ENCODE measurements around the gene MUC4. TPM values are rescaled to one million over a fixed set of nuclear protein-coding genes. Genes with fewer than 3 reads are reported as not detected.
"Not testable (repeated sequence)": the region's sequence is repeated elsewhere in the genome, so short reads cannot be mapped to it uniquely, and the experiment has no call there.

The MUC4 gene
- total RNA-seq, 1 donor from 2014 or later: not detected

GRCh38 chr3:195717852-195718476 is 93.8 kb downstream of the MUC4 start:
- H3K4me1 ChIP-seq: no peaks in the 10 kb centered on the region
- intact Hi-C loops (cut with DNase I): no loop called here
- no peak overlapping the region for H3K4me3 ChIP-seq
- H3K27ac ChIP-seq: no peak overlapping the region
- H3K36me3 ChIP-seq: peaks cover 10 to 19% of the 10 kb centered on the region in 2 donors
- no peaks in the 10 kb centered on the region for H3K9me3 ChIP-seq
- TF ChIP-seq, protein P1, sequence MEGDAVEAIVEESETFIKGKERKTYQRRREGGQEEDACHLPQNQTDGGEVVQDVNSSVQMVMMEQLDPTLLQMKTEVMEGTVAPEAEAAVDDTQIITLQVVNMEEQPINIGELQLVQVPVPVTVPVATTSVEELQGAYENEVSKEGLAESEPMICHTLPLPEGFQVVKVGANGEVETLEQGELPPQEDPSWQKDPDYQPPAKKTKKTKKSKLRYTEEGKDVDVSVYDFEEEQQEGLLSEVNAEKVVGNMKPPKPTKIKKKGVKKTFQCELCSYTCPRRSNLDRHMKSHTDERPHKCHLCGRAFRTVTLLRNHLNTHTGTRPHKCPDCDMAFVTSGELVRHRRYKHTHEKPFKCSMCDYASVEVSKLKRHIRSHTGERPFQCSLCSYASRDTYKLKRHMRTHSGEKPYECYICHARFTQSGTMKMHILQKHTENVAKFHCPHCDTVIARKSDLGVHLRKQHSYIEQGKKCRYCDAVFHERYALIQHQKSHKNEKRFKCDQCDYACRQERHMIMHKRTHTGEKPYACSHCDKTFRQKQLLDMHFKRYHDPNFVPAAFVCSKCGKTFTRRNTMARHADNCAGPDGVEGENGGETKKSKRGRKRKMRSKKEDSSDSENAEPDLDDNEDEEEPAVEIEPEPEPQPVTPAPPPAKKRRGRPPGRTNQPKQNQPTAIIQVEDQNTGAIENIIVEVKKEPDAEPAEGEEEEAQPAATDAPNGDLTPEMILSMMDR (IDR thresholded peaks at IDR 0.05): no peak
- DNase-seq (ENCODE audit: low spot score in 2 of 2): no peak
- H3K27me3 ChIP-seq: no peaks in the 10 kb centered on the region

GRCh38 chr3:195717416-195717815 is 94.3 kb downstream of the MUC4 start:
- TF ChIP-seq, protein P1 (IDR thresholded peaks at IDR 0.05): no peak
- no peak for DNase-seq (ENCODE audit: low spot score in 2 of 2)
- Histone ChIP-seq H3K4me3 (no peak overlapping the region), H3K27ac (no peak overlapping the region), H3K9me3 (no peaks in the 10 kb centered on the region), H3K4me1 (no peaks in the 10 kb centered on the region), H3K36me3 (peaks cover 10 to 19% of the 10 kb centered on the region in 2 donors), H3K27me3 (no peaks in the 10 kb centered on the region)
- intact Hi-C loops (cut with DNase I): no loop called here

GRCh38 chr3:195715583-195716266 is 96.0 kb downstream of the MUC4 start:
- Histone ChIP-seq H3K27me3 (no peaks in the 10 kb centered on the region), H3K27ac (no peak overlapping the region), H3K4me1 (no peaks in the 10 kb centered on the region), H3K36me3 (peaks cover 20 to 34% of the 10 kb centered on the region in 2 donors), H3K4me3 (no peak overlapping the region), H3K9me3 (no peaks in the 10 kb centered on the region)
- TF ChIP-seq, protein P1 (IDR thresholded peaks at IDR 0.05): no peak
- intact Hi-C loops (cut with DNase I): no loop called here
- DNase-seq (ENCODE audit: low spot score in 2 of 2): no peak

GRCh38 chr3:195715134-195715533 is 96.6 kb downstream of the MUC4 start:
- DNase-seq (ENCODE audit: low spot score in 2 of 2): no peak
- Histone ChIP-seq H3K9me3 (no peaks in the 10 kb centered on the region), H3K27me3 (no peaks in the 10 kb centered on the region), H3K27ac (no peak overlapping the region), H3K4me3 (no peak overlapping the region), H3K36me3 (peaks cover 20 to 39% of the 10 kb centered on the region in 2 donors), H3K4me1 (no peaks in the 10 kb centered on the region)
- intact Hi-C loops (cut with DNase I): no loop called here
- TF ChIP-seq, protein P1 (IDR thresholded peaks at IDR 0.05): no peak

- TF ChIP-seq, protein P1 (IDR thresholded peaks at IDR 0.05): no peak
- DNase-seq (ENCODE audit: low spot score in 2 of 2): no peak
- H3K27ac ChIP-seq: no peak overlapping the region
- intact Hi-C loops (cut with DNase I): no loop called here
- H3K4me1 ChIP-seq: no peaks in the 10 kb centered on the region
- H3K4me3 ChIP-seq: no peak overlapping the region
- H3K36me3 ChIP-seq: peaks cover 25 to 45% of the 10 kb centered on the region in 2 donors
- no peaks in the 10 kb centered on the region for H3K27me3 ChIP-seq
- H3K9me3 ChIP-seq: no peaks in the 10 kb centered on the region
Observed at GRCh38 chr3:195714380-195715011, 97.2 kb downstream of the MUC4 start.

GRCh38 chr3:195713150-195713549 is 98.6 kb downstream of the MUC4 start:
- H3K27ac ChIP-seq; H3K4me1 ChIP-seq; DNase-seq (ENCODE audit: low spot score in 2 of 2); intact Hi-C loops (cut with DNase I); H3K27me3 ChIP-seq; H3K4me3 ChIP-seq; H3K9me3 ChIP-seq: not testable (repeated sequence)
- peaks cover 38 to 58% of the 10 kb centered on the region in 2 donors for H3K36me3 ChIP-seq

DNA sequence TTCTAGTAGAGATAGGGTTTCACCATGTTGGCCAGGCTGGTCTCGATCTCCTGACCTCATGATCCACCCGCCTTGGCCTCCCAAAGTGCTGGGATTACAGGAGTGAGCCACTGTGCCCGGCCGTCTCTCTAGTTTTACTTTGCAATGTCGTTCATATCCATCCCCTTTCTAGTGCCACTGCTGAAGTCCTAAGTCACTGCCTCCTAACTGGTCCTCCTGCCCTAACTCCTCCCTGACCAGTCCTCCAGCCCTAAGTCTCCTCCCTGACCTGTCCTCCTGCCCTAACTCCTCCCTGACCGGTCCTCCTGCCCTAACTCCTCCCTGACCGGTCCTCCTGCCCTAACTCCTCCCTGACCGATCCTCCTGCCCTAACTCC is 99.2 kb downstream of the MUC4 start:
- DNase-seq (ENCODE audit: low spot score in 2 of 2); intact Hi-C loops (cut with DNase I); H3K4me1 ChIP-seq; H3K9me3 ChIP-seq; H3K27me3 ChIP-seq; H3K27ac ChIP-seq; H3K4me3 ChIP-seq: not testable (repeated sequence)
- peaks cover 40 to 59% of the 10 kb centered on the region in 2 donors for H3K36me3 ChIP-seq

All from ascending aorta (tissue), 2 donors.